NOMO-1 treated with DMSO at 0.1 percent for 48 hours (cell line): ENCODE data around the gene ZNF160.
"Not testable (repeated sequence)": the region's sequence is repeated elsewhere in the genome, so short reads cannot be mapped to it uniquely, and the experiment has no call there.

Experiments
- DNase-seq: peaks from one replicate; lab custom pipeline; 2025; ENCODE audit not compliant: unreplicated experiment; lab: John Stamatoyannopoulos, UW

The ZNF160 gene

DNA sequence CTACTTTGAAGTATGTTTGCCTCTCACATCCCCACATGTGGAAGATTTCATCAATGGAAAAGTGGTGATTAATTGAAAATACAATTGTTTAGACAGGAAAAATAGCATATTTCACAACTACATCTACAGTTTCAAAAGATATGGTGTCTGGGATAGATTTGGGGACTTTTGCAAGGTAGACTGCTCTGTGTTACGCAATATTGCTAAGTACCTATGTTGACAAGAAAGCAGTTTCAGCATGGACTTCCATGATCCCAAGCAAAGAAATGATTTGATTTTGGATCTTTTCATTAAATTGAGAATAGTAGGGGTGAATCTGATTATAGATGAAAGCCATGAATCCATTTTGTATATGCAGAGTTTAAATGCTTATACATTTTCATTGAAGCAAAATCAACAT is 10.5 kb downstream of the ZNF160 start:
- DNase-seq: no peak

- DNase-seq: no peak
These were observed 11.6 kb downstream of the ZNF160 start for GRCh38 chr19:53091413-53092254.

DNA sequence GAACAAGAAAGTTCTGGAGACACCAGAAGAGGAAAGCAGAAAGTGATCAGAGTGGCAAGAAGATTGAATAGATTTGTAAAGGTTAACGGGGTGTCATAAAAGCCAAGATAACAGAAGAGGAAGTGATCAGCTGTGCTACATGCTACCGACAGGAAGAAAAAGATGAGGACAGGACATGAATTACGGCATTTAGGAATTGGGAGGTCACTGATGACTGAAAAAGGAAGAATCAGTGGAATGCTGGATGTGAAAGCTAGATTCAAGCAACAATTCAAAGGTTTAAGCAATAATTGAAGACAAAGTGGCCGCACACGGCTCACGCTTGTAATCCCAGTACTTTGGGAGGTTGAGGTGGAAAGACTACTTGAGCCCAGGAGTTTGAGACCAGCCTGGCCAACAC is 15.1 kb downstream of the ZNF160 start:
- DNase-seq: no peak

DNA sequence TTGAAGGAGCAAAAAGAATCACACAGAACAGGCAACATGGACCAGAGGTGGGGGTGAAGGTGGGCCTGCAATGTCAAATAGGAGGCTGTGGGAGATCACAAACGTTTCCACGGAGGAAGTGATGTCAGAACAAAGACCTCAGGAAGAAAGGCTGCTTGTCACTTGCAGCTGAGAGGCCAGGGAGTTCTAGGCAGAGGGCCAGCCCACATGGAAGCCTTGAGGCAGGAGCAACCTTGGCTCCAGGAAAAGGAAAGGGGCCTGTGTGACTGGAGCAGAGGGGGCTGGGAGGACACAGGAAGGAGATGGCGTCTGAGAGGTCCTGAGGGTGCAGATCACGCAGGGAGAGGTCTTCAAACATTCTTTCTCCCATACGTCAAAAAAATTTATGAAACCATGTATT is 16.3 kb downstream of the ZNF160 start:
- DNase-seq: no peak

- DNase-seq: no peak
These were observed 17.7 kb downstream of the ZNF160 start for GRCh38 chr19:53085496-53085895.

DNA sequence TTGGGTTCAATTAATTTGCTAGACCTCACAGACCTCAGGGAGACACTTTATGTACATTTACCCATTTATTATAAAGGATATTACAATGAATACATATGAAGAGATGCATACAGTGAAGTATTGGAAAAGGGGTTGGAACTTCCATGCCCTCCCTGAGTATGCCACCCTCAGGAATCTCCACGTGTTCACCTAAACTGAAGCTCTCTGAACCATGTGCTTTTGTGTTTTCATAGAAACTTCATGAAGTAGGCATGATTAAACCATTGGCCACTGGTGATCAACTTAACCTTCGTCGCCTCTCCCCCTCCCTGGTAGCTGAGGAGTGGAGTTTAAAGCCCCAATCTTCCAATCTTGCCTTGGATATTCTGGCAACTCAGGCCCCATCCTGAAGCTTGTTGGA is 20.3 kb downstream of the ZNF160 start:
- DNase-seq: no peak

DNA sequence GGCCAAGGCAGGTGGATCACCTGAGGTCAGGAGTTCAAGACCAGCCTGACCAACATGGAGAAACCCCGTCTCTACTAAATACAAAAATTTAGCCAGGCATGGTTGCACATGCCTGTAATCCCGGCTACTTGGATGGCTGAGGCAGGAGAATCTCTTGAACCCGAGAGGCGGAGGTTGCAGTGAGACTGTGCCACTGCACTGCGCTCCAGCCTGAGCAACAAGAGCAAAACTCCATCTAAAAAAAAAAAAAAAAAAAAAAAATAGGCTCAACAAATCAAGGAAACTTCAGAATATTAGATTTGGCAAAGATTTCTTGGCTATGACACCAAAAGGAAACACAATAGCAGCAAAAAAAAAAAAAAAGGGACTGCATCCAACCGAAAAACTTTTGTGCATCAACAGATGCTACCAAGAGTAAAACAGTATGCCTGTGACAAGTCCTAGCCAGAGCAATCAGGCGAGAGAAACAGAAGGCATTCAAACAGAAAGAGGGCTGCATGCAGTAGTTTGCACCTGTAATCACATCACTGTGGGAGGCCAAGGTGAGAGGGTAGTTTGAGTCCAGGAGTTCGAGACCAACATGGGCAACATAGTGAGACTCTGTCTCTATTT is 23.8 kb downstream of the ZNF160 start:
- DNase-seq: no peak

DNA sequence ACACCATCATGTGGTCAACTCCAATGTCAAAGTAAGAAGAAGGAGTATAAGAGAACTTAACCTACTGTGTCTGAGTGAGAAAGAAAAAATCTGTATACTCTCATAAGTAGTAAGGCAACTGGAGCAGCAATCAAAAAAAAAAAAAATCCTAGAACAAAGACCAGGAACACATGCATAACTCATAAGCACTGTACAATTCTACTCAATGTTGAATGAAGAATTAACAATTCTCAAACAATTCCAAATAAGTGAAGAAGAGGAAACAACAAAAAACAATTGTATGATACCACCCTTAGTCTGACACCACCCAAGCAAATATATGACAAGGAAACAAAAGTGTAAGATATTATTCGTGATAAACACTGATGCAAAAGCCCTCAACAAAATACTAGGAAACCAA is 24.6 kb downstream of the ZNF160 start:
- DNase-seq: no peak

DNA sequence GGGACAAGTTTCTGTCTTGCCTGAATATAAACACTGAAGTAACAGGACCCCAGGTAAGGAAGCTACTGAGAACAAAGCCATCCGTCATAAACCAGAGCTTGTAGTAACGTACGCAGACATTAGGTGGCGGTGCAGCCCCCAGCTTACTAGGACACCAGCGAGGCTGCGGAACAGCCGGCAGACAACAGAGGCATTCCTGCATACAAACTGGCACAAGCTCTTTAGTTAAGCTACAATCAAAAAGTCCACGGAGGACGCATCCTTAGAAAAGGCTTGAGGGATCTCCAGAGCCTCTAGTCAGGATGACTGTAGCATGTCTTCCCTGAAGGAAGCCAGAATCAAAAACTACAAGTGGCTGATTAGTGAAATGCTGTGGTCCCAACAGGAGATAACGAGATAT is 26.2 kb downstream of the ZNF160 start:
- no peak for DNase-seq

DNA sequence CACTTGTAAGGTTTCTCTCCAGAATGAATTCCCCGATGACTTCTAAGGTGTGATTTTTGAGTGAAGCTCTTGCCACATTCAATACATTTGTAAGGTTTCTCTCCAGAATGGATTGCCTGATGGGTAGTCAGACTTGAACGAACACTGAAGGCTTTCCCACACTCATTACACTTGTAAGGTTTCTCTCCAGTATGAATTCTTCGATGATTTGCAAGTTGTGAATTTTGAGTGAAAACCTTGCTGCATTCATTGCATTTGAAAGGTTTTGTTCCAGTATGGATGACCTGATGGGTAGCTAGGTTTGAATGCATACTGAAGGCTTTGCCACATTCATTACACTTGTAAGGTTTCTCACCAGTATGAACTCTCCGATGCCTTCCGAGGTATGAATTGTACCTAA is 34.4 kb downstream of the ZNF160 start:
- DNase-seq: no peak

DNA sequence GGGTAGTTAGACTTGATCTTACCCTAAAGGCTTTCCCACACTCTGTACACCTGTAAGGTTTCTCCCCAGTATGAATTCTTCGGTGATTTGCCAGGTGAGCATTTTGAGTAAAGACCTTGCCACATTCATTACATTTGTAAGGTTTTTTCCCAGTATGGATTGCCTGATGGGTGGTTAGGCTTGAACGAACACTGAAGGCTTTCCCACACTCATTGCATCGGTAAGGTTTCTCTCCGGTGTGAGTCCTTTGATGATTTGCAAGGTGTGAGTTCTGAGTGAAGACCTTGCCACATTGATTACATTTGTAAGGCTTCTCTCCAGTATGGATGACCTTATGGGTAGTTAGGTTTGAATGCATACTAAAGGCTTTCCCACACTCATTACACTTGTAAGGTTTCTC is 35.0 kb downstream of the ZNF160 start:
- DNase-seq: no peak

GRCh38 chr19:53057904-53058580 is 45.2 kb downstream of the ZNF160 start:
- DNase-seq: no peak

GRCh38 chr19:53055117-53055516 is 48.1 kb downstream of the ZNF160 start:
- no peak for DNase-seq

DNA sequence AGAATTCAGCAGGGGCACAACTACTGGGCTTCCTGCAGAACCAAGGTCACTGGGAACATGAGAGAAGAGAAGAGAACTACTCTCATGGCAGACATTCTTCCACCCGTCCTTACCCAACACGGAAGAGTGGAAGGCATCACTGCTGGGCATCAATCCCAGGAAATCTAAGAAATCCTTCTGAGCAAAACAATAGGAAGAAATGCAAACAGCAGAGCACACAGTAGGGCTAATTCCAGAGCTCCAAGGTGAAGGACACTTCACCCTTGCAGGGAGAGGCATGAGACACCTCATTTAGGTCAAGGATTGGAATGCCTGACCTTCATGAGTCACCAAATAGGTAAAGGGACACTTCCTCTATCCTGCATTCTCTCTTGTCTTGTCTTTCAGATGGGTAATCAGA is 55.8 kb downstream of the ZNF160 start:
- DNase-seq: no peak

DNA sequence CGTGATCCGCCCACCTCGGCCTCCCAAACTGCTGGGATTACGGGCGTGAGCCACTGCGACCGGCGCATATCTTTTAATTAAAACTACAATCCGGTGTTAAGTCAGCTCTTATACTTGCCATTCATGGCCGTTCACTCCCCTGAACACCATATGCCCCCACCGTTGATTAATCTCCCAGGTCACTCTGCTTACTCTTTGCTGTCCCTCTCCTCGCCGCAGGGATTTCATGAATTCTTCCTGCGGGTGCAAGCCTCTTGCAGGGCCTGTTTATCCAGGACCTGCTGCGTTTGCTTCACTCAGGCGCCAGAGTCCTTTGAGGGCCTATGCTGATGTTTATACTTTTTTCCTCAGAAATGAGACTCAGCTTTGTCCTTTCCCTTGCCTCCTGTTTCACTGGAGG is 57.7 kb downstream of the ZNF160 start:
- DNase-seq: no peak

DNA sequence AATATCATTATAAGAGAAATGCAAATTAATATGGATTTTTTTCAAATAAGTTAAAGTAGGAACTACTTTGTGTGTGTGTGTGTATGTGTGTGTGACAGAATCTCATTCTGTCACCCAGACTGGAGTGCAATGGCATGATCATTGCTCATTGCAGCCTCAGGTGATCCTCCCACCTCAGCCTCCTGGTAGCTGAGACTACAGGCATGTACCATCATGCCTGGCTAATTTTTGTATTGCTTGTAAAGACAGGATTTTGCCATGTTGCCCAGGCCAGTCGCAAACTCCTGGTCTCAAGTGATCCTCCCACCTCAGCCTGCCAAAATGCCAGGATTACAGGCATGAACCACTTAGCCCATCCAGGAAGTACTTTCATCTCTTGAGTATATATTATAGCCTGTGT is 61.9 kb downstream of the ZNF160 start:
- DNase-seq: no peak

DNA sequence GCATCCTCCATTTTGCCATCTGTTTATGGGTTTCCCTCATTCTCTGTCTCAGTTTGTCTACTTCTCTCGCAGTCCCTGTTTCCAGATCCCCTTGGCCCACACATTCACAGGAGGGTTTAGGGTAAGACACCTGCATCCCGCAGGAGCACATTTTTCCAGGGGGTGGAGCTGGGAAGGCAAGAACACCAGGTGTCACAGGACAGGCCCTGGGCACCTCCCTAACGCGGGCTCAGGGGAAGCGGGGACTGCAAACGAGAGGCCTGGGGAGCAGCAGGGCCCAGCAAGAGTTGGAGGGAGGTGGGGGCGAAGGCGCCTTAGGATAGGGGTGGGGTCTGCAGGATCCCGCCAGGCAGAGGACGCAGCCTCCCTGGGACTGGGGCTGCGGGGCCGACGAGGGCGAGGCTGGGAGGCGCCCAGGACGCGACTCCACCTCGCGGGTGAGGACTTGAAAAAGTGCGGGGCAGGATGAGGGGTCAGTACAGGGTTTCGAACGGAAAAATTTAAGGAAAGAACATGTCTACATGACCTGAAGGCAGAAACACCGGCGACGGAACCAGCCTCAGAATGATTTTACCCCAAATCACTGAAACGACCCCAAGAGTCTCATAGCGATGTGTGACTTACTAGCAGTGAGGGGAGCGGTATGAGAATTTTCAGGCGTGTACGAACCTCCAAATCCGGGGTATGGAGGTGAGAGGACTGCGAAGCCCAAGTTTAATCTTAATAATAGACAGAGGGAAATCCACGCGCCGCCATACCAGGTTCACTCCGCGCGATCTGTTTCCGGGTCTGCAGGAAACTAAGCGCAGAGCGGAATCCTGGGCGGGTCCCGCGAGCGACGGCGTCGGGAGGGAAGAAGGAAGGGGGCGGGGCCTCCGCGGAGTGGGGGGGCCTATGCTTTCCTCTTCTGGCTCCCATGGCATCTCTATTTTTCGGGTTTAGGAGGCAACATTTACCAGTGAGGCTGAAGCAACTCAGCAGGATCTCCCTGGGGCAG is 65.8 kb downstream of the ZNF160 start:
- no peak for DNase-seq

DNA sequence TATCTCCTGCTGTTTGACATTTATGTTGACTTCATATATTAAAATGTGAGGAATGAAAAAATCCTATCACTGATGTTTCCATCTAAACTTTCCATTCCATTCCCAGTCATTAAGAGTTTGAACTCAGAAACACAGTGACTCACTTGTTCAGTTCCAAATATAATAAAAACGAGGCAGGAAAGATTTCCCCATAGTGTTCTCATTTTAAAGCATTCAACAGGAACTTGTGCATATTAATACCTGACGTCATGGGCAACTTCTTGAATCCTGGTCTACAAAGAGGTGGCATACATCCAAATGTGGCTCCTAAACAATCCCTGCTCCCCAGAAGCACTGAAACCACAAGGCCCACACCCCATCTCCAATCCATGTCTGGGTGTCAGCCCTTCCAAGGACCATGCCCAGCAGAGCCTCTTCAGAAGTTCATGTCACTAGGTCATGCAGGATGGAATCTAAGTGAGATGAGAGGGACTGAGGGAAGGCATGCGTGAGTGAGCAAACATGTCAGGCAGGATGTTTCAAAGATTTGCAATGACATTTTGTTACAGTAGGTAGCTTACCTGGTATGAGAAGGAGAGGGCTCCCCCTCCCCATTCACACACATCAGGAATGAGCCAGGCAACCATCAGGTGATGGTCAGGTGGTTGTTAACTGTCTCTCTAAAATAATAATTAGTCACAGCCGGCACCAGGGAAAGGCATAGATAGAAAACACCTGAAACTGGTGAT is 68.1 kb downstream of the ZNF160 start:
- DNase-seq: no peak

GRCh38 chr19:53034054-53034453 is 69.2 kb downstream of the ZNF160 start:
- no peak for DNase-seq

DNA sequence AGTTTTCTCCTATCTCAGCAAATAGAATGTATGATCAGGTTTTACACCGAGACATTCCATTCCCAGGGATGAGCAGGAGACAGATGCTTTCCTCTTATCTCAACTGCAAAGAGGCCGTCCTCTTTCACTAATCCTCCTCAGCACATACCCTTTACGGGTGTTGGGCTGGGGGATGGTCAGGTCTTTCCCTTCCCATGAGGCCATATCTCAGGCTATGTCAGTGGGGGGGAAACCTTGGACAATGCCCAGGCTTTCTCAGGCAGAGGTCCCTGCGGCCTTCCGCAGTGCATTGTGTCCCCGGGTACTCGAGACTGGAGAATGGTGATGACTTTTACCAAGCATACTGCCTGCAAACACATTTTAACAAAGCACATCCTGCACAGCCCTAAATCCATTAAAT is 74.9 kb downstream of the ZNF160 start:
- DNase-seq: not testable (repeated sequence)
